HTERT RPE-1 (cell line): ENCODE data around the gene POU6F2.

Experiments
- in situ Hi-C: fragments of 300-500 bp; cut with MboI; formaldehyde crosslinking; loops from 4 replicates; pipeline ENCODE4 v1.14.3; 2020; ENCODE audit warnings: low sequenced_read_pairs

The POU6F2 gene

GRCh38 chr7:39386718-39387117, 409.0 kb downstream of the POU6F2 start:
- in situ Hi-C loops = no loop called here

- in situ Hi-C loops = no loop called here
These were observed 414.4 kb downstream of the POU6F2 start for GRCh38 chr7:39392151-39392550.

GRCh38 chr7:39394105-39394680, 416.5 kb downstream of the POU6F2 start:
- in situ Hi-C loops = no loop called here

- in situ Hi-C loops = no loop called here
These were observed 421.7 kb downstream of the POU6F2 start for GRCh38 chr7:39399458-39399857.

DNA sequence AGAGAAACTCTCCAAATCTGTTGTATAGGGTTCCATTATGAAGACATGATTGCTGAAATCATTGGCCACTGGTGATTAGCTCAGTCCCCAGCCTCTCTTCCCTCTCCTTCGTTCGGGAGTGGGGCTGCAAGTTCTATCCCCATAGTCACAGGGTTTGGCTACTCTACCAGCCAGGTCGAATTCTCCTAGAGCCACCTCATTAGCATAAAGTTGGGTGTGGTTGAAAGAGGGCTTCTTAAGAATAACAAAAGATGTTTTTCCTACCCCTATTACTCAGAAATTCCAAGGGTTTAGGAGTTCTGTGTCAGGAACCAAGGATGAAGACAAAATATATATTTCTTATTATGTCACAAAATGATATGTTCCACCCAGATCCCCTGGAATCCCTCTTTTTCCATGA, 422.3 kb downstream of the POU6F2 start:
- in situ Hi-C loops = no loop called here

DNA sequence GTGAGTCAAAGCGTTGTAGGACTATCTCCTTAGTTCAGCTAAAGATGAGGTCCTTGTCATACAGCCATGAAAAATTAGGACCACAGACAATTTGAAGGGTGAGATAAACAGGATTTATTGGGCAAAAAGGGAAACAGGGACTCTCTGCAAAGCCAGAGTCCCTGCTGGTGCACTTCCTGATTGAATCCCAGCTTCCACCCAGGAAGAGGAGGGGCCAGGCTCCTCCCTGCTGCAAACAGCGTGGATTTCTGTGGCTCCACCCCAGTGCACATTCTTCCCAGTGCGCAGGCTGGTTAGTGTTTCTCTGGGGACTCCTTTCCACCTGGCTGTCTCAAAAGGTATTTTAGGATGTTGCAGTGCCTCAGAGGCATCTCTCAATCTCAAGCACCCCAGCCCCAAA, 423.1 kb downstream of the POU6F2 start:
- in situ Hi-C loops = no loop called here

GRCh38 chr7:39402034-39402433, 424.3 kb downstream of the POU6F2 start:
- in situ Hi-C loops = no loop called here

DNA sequence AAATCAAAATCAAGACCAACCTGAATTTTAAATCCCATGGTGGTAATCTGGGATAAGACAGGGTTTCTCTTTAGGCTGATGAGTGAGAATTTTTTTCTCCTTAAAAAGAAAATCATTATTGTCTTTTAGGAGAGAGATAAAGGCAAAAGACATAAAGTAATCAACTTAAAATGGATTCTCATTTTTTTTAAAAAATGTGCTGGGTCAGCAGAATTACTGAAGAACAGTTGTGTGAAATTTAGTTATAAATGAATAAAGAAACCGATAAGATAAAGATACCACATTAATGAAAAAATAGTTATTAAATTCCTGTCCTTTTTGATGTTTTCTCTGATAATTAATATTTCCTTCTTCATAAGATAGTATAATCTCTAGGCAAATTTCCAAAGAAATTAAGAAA, 427.2 kb downstream of the POU6F2 start:
- in situ Hi-C loops = no loop called here

DNA sequence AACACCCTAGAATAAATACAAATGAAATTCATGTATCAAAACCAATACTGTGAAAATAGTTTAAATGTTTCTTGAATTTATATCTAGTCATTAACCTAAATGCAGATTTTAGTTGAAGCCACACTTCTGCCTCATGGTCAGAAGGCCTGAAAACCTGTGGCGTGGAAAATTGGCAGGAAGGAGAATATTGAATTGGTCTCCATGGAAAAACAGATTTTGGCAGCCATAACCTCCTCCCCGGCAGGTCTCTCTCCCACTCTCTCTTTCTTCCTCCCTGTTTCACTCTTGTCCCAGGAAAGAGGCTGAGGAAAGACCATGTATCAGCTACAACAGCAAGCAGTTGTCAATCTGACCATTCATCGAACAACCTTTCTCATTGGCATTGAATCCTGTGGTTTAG, 427.9 kb downstream of the POU6F2 start:
- in situ Hi-C loops = no loop called here

DNA sequence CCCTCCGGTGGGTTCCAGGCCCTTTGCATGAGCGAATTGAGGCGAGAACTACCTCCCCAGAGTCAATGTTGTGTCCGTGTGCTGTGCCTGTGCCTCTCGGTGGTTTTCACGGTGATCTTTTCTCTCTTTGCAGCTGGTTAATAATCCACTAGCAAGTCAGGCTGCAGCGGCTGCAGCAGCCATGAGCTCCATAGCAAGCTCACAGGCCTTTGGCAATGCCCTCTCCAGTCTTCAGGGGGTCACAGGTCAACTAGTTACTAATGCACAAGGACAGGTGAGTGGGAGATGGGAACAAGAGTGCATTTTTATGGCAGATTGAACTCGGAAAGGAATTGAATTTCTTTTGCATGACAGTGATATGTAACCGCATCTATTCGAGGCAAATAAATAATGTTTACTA, 428.8 kb downstream of the POU6F2 start:
- in situ Hi-C loops = no loop called here

DNA sequence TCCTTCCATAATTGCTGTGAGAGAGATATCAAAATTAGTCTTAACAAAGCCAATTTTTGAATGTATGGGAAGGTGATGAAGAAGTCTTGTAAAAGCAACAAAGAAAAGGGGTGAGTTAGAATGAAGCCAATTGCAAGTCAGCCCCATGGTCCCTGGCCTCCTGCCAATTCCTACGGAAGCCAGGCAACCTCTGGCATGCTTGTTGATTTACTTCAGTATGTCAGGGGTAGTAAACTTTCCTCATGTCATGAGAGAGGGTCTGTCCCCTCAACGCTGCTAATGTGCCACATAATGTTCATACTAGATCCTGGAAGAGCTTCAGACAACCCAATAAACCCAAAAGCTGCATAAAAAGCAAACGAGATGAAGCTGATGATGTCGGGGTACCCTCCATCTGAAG, 429.4 kb downstream of the POU6F2 start:
- in situ Hi-C loops = no loop called here

GRCh38 chr7:39407723-39408122, 430.0 kb downstream of the POU6F2 start:
- in situ Hi-C loops = no loop called here

GRCh38 chr7:39408906-39409305, 431.2 kb downstream of the POU6F2 start:
- in situ Hi-C loops = no loop called here

GRCh38 chr7:39410582-39410981, 432.9 kb downstream of the POU6F2 start:
- in situ Hi-C loops = no loop called here

GRCh38 chr7:39413636-39414223, 436.0 kb downstream of the POU6F2 start:
- in situ Hi-C loops = no loop called here

GRCh38 chr7:39414224-39415035, 436.7 kb downstream of the POU6F2 start:
- in situ Hi-C loops = no loop called here

GRCh38 chr7:39415091-39415787, 437.5 kb downstream of the POU6F2 start:
- in situ Hi-C loops = no loop called here

- in situ Hi-C loops = no loop called here
These were observed 439.2 kb downstream of the POU6F2 start for GRCh38 chr7:39416866-39417265.

GRCh38 chr7:39417642-39418041, 439.9 kb downstream of the POU6F2 start:
- in situ Hi-C loops = no loop called here

DNA sequence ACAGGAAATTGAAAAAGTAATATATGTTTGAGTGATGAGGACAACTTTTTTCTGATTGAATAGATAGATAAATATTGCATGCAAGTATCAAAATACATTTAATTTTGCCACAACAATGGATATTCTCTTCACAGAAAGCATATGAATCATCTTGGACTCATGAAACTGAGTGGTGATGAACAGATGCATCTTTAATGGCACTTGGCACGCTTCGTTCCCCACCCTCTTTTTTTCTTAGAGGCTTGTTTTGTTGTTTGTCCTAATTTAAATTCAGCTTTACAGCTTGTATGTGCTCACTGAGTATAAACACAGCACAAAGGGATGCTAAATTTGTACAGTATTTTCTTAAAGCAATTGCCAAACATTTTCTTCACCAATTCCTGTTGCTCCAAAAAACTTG, 443.5 kb downstream of the POU6F2 start:
- in situ Hi-C loops = no loop called here

GRCh38 chr7:39421661-39422060, 444.0 kb downstream of the POU6F2 start:
- in situ Hi-C loops = no loop called here

- in situ Hi-C loops = no loop called here
These were observed 450.5 kb downstream of the POU6F2 start for GRCh38 chr7:39428221-39428620.
